ENCODE results near the gene GIT2.
A peak's percentile ranks its signal among the peaks of the same experiment; 100 is the strongest.

Gene GIT2

DNA sequence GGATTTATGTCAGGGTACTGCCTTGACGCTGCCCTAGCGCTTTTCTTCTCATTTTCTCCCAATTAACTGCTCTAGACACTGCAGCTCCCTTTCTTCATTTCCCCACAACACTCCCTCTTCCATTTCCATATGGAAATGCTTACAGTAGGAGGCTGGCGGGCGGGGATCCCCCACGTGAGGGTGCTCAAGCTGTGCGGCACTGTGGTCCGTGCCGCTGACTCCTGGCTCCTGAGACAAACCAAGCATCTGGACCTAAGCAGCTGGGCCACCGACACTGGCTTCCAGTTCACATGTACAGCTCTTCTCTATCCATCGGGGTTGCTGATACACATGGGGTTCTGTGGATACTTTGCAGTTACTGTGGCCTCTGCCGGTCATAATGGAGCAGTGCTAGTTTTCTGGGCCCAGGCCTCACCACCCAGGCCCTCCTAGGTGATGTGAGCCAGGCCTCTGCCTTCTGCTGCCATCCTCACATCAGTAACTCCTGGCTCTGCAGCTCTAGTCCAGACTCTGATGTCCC is 75.8 kb downstream of the GIT2 start:
- peaks cover 20% of the 10 kb centered on the region for H3K36me3 ChIP-seq (ENCODE audit: control insufficient read depth, insufficient read depth, low read length)
- no peak overlapping the region for H3K27ac ChIP-seq (ENCODE audit: low read depth, low read length)
- H3K27me3 ChIP-seq (ENCODE audit: control insufficient read depth, insufficient read depth, low read length): no peaks in the 10 kb centered on the region
- no peak overlapping the region for H3K9ac ChIP-seq (ENCODE audit: low read length)
- H3K4me3 ChIP-seq (ENCODE audit: low read length): no peak overlapping the region
- H3K4me1 ChIP-seq (ENCODE audit: control insufficient read depth, insufficient read depth, low read length): no peaks in the 10 kb centered on the region

DNA sequence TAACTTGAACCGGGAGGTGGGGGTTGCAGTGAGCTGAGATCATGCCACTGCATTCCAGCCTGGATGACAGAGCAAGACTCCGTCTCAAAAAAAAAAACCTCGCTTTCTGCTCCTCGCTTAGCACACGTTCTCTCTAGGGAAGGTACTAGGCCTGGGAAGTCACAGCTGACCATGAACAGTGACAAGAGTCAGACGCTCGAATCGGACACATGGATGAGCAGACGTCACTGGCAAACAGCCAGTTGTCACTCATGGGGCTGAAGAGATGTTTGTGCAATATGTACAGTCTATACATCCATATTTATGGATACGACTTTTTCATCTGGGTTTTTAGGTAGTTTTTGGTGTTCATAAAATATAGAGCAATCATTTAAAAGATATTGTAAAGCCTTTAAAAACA is 76.7 kb downstream of the GIT2 start:
- H3K27ac ChIP-seq (ENCODE audit: low read depth, low read length): no peak overlapping the region
- no peak overlapping the region for H3K4me3 ChIP-seq (ENCODE audit: low read length)
- H3K27me3 ChIP-seq (ENCODE audit: control insufficient read depth, insufficient read depth, low read length): no peaks in the 10 kb centered on the region
- H3K4me1 ChIP-seq (ENCODE audit: control insufficient read depth, insufficient read depth, low read length): no peaks in the 10 kb centered on the region
- H3K9ac ChIP-seq (ENCODE audit: low read length): no peak overlapping the region
- H3K36me3 ChIP-seq (ENCODE audit: control insufficient read depth, insufficient read depth, low read length): peaks cover 29% of the 10 kb centered on the region

DNA sequence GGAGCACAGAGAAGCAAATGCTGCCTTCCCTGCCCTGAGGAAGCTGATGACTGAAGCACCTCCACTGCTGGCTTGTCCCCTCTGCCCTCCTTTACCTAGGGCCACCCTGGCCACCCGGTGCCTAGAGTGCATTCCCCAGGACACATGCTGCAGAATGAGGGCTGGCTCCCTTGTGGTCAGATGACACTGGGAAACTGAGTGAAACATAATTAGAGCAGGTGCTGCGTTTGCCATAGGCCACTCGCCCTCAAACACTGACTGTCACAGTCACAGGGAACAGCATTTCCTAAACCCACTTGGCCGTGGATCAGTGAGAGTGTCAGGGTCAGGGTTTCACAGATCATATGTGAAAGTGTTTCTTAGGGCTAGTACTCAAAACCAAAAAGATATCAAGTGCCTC is 80.1 kb downstream of the GIT2 start:
- Histone ChIP-seq H3K36me3 (ENCODE audit: control insufficient read depth, insufficient read depth, low read length) (peaks cover 46% of the 10 kb centered on the region), H3K4me3 (ENCODE audit: low read length) (no peak overlapping the region)

DNA sequence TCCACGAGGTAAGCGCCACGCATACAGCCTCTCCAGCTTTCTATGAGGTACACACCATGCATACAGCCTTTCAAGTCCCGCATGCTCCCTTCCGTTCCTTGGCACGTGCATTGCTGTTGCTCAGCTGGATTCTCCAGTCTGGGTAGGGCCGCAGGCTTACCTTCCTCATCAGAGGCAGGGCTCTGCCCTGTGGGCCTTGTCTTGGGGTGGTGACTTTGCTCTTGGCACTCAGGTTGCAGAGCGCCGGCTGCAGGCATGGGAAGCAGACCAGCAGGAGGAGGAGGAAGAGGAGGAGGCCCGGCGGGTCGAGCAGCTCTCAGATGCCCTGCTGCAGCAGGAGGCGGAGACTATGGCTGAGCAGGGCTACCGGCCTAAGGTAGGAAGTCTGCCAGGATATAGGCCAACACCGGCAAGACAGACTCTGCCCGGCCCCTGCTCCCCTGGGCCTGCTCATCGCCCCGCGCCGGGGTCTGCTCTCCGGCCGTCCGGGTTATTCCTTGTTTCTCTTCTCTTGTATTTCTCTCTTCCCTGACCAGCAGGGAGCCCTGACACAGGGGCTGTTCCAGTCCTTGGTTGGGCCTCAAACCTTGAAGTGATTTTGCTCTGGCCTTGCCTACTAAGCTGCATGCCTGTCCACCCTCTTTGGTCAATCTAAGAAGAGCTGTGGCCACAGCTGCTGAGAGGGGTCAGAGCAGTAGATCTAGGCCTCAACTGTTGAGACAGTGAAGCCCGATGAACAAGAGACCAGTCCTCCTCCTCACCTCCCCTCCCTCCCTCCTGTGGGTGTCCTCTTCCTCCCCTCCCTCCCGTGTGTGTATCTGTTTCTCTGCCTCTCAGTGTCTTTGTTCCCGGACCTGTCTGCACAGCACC is 80.8 kb downstream of the GIT2 start:
- Histone ChIP-seq H3K27ac (ENCODE audit: low read depth, low read length) (no peak overlapping the region), H3K36me3 (ENCODE audit: control insufficient read depth, insufficient read depth, low read length) (peaks cover 44% of the 10 kb centered on the region)

More for the DNA sequence above, 80.1 kb downstream of the GIT2 start:
- Histone ChIP-seq H3K27ac (ENCODE audit: low read depth, low read length) (no peak overlapping the region), H3K4me1 (ENCODE audit: control insufficient read depth, insufficient read depth, low read length) (no peaks in the 10 kb centered on the region), H3K27me3 (ENCODE audit: control insufficient read depth, insufficient read depth, low read length) (no peaks in the 10 kb centered on the region), H3K9ac (ENCODE audit: low read length) (no peak overlapping the region)

DNA sequence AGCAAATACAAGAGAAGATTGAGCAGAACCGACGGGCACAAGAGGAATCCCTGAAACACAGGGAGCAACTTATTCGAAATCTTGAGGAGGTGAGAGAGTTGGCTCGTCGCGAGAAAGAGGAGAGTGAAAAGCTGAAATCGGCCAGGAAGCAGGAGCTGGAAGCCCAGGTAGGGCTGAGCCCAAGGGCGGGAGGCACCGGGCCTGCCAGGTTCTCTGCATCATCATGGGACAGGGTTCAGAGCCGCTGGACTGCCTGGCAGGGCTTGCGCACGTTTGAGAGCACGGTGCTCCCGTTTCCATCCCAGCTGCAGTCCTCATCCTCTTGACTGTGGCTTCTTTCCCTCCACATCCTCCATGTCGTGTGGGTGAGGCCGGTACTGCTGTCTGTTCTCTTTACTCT is 81.7 kb downstream of the GIT2 start:
- no peak overlapping the region for H3K27ac ChIP-seq (ENCODE audit: low read depth, low read length)
- H3K27me3 ChIP-seq (ENCODE audit: control insufficient read depth, insufficient read depth, low read length): no peaks in the 10 kb centered on the region
- H3K4me1 ChIP-seq (ENCODE audit: control insufficient read depth, insufficient read depth, low read length): no peaks in the 10 kb centered on the region
- H3K4me3 ChIP-seq (ENCODE audit: low read length): no peak overlapping the region
- peaks cover 44% of the 10 kb centered on the region for H3K36me3 ChIP-seq (ENCODE audit: control insufficient read depth, insufficient read depth, low read length)
- H3K9ac ChIP-seq (ENCODE audit: low read length): no peak overlapping the region

More for the DNA sequence above, 80.8 kb downstream of the GIT2 start:
- no peak overlapping the region for H3K9ac ChIP-seq (ENCODE audit: low read length)
- H3K4me3 ChIP-seq (ENCODE audit: low read length): no peak overlapping the region
- H3K4me1 ChIP-seq (ENCODE audit: control insufficient read depth, insufficient read depth, low read length): no peaks in the 10 kb centered on the region
- no peaks in the 10 kb centered on the region for H3K27me3 ChIP-seq (ENCODE audit: control insufficient read depth, insufficient read depth, low read length)

DNA sequence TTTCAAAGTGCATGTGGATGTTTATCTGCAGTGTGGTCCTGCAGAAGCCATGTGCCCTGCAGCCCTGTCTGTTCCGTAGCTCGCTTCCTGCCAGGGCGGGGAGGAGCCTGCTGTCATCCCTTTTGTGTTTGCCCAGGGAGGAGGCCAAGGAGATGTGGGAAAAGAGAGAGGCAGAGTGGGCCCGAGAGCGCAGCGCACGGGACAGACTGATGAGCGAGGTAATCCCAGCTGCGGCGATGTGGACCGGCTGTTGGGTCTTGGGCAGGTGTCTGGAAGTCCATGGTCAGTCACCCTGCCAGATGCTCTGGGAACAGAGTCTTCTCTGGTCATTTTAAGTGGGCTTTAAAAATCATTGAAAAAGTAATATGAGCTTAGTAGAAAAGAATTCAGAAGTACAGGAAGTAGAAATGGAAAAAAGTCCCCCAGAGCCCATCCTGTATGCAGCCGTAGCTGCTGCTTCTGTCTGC is 83.3 kb downstream of the GIT2 start:
- H3K36me3 ChIP-seq (ENCODE audit: control insufficient read depth, insufficient read depth, low read length): peaks cover 56% of the 10 kb centered on the region
- H3K4me3 ChIP-seq (ENCODE audit: low read length): no peak overlapping the region
- H3K9ac ChIP-seq (ENCODE audit: low read length): no peak overlapping the region
- H3K27ac ChIP-seq (ENCODE audit: low read depth, low read length): peak overlapping the region; percentile 27
- no peaks in the 10 kb centered on the region for H3K27me3 ChIP-seq (ENCODE audit: control insufficient read depth, insufficient read depth, low read length)
- H3K4me1 ChIP-seq (ENCODE audit: control insufficient read depth, insufficient read depth, low read length): no peaks in the 10 kb centered on the region

DNA sequence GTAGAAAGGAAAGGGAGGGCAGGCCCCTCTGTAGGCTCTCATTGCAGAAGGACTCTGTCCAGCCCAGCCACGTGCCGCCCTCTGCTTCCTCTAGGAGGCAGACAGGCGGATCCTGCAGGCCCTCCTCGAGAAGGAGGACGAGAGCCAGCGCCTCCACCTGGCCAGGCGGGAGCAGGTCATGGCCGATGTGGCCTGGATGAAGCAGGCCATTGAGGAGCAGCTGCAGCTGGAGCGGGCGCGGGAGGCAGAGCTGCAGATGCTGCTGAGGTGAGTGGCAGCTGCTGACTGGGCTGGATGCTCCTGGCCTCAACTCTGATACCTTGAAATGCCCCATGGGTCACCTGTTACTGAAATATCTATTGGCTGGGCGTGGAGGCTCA is 85.2 kb downstream of the GIT2 start:
- Histone ChIP-seq H3K9ac (ENCODE audit: low read length) (no peak overlapping the region), H3K27ac (ENCODE audit: low read depth, low read length) (no peak overlapping the region), H3K4me3 (ENCODE audit: low read length) (no peak overlapping the region), H3K27me3 (ENCODE audit: control insufficient read depth, insufficient read depth, low read length) (no peaks in the 10 kb centered on the region), H3K4me1 (ENCODE audit: control insufficient read depth, insufficient read depth, low read length) (no peaks in the 10 kb centered on the region), H3K36me3 (ENCODE audit: control insufficient read depth, insufficient read depth, low read length) (peaks cover 65% of the 10 kb centered on the region)

DNA sequence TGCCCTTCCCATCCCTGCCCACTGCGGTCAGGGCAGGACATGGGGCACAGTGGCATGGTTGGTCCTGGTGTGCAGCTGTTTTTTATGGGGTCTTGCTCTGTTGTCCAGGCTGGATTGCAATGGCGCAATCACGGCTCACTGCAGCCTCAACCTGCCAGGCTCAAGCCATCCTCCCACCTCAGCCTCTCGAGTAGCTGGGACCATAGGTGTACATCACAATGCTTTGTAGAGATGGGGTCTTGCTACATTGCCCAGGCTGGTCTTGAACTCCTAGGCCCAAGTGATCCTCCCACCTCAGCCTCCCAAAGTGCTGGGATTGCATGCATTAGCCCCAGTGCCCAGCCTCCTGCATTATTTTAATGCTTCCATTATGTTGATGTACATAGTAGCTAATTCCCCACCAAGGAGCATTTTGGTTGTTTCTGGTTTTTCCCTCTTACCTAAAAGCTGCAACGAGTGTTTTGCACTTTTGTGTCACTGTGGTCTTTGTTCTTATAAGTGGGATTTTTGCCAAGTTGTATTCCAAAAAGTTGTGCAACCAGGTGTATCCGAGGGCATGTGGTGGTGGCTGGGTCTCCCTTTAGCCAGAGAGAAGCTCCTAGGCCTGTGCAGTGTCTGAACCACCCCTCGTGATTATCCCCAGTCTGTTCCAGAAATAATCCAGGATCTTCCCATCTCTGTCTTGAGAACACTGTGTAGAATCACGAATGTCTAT is 85.8 kb downstream of the GIT2 start:
- Histone ChIP-seq H3K9ac (ENCODE audit: low read length) (no peak overlapping the region), H3K36me3 (ENCODE audit: control insufficient read depth, insufficient read depth, low read length) (peaks cover 62% of the 10 kb centered on the region), H3K4me1 (ENCODE audit: control insufficient read depth, insufficient read depth, low read length) (no peaks in the 10 kb centered on the region), H3K27ac (ENCODE audit: low read depth, low read length) (no peak overlapping the region), H3K27me3 (ENCODE audit: control insufficient read depth, insufficient read depth, low read length) (no peaks in the 10 kb centered on the region), H3K4me3 (ENCODE audit: low read length) (no peak overlapping the region)

DNA sequence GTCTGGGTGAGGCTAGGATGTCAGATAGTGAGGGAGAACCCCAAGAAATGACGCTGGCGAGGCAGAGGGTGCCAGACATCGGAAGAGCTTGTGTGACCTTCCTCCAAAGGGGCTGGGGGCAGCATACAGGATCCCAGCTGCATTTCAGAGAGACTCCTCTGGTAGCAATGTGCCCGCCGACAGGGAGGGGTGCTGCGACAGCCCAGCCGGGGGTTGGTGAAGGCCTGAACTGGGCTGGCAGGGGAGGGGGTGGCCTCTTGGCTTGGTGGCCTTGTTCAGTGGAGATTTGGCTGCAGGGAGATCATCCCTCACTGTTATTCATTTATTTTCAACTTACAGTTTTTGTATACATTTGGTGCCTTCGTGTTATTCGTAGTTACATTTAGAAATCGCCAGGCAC is 90.9 kb downstream of the GIT2 start:
- peaks cover 8% of the 10 kb centered on the region for H3K4me1 ChIP-seq (ENCODE audit: control insufficient read depth, insufficient read depth, low read length)
- no peak overlapping the region for H3K27ac ChIP-seq (ENCODE audit: low read depth, low read length)
- H3K9ac ChIP-seq (ENCODE audit: low read length): no peak overlapping the region
- H3K27me3 ChIP-seq (ENCODE audit: control insufficient read depth, insufficient read depth, low read length): no peaks in the 10 kb centered on the region
- no peak overlapping the region for H3K4me3 ChIP-seq (ENCODE audit: low read length)
- peaks cover 46% of the 10 kb centered on the region for H3K36me3 ChIP-seq (ENCODE audit: control insufficient read depth, insufficient read depth, low read length)

DNA sequence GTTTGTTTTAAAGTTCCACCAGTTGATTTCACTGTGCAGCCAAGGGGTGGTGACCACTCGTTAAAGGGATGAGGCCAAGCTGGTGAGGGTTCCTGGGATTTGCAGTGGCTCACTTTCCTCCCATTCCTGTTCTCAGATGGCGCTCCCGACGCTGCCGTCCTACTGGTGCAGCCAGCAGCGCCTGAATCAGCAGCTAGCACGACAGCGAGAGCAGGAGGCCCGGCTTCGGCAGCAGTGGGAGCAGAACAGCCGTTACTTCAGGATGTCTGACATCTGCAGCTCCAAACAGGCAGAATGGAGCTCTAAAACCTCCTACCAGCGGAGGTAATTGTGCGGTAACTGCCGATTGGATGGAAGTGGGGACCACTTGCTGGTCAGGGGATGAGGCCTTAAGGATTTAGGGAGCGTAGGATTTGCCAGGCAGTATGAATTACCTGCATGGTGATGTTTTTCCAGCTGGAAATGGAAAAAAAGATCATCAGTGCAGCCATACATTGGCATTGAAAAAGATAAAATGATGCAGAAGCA is 93.2 kb downstream of the GIT2 start:
- H3K4me3 ChIP-seq (ENCODE audit: low read length): no peak overlapping the region
- no peak overlapping the region for H3K9ac ChIP-seq (ENCODE audit: low read length)
- H3K36me3 ChIP-seq (ENCODE audit: control insufficient read depth, insufficient read depth, low read length): peaks cover 34% of the 10 kb centered on the region
- no peaks in the 10 kb centered on the region for H3K27me3 ChIP-seq (ENCODE audit: control insufficient read depth, insufficient read depth, low read length)
- H3K4me1 ChIP-seq (ENCODE audit: control insufficient read depth, insufficient read depth, low read length): peaks cover 8% of the 10 kb centered on the region
- H3K27ac ChIP-seq (ENCODE audit: low read depth, low read length): no peak overlapping the region

DNA sequence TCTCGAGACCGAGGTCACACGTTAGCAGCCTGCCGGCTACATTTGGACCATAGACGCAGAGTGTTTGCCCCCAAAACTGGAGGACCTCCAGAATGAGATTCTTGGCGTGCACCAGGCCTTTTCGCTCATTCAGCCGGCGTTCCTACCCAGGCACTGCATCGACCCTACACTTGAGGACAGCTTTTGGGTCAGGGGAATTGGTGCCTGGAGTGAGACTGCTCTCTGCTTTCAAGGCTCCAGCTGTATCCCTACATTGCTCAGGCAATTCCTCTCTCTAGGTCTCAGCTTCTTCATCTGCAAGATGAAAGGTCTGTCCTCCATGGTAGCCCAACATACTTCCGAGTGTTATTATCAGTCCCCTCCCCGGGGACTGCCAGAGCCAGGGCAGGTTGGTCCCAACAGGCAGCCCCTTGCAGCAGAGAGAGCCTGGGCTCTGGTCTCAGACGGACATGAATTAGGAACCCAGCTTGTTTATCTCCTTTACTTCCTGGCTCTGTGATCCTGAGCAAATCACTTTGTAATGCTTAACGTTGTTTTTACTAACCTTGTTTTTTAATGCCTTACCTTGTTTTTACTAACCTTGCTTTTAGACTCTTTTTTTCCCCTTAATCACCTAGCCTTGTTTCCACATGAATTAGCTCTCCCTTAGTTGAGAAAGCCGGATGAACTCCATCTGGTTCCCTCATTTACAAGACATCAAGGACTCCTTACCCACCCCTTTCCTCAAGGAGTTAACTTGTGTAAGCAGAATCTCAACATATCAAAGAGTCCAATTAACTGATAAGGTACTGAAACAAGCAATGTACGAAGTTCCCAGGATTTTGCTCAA is 95.2 kb downstream of the GIT2 start:
- Histone ChIP-seq H3K27ac (ENCODE audit: low read depth, low read length) (peak overlapping the region; percentile 78), H3K36me3 (ENCODE audit: control insufficient read depth, insufficient read depth, low read length) (peaks cover 16% of the 10 kb centered on the region), H3K27me3 (ENCODE audit: control insufficient read depth, insufficient read depth, low read length) (no peaks in the 10 kb centered on the region), H3K9ac (ENCODE audit: low read length) (peak overlapping the region; percentile 68), H3K4me3 (ENCODE audit: low read length) (peak overlapping the region; percentile 85), H3K4me1 (ENCODE audit: control insufficient read depth, insufficient read depth, low read length) (peaks cover 8% of the 10 kb centered on the region)

Measured in rectal smooth muscle tissue (tissue), 1 donor.